H9 (cell line): ENCODE results near the gene DHRS13. TPM values are rescaled to one million over a fixed set of nuclear protein-coding genes. Genes with fewer than 3 reads are reported as not detected.

Experiments
- DNase-seq: peaks from one replicate; pipeline ENCODE4 v3.0.0-alpha.2; 2017
- H2AFZ ChIP-seq: one replicate; pipeline ENCODE4 v1.6.1; 2013; ENCODE audit warnings: mild to moderate bottlenecking, low read length, control low read depth, moderate library complexity
- H2AK5ac ChIP-seq: 2 replicates; pipeline ENCODE4 v1.6.1; 2013; ENCODE audit warnings: low read length, control low read depth, mixed read lengths; ENCODE audit not compliant: insufficient read length
- H2BK120ac ChIP-seq: one replicate; pipeline ENCODE4 v1.6.1; 2013; ENCODE audit warnings: low read depth, mild to moderate bottlenecking, low read length, control low read depth, inconsistent platforms; ENCODE audit not compliant: poor library complexity, severe bottlenecking
- H2BK12ac ChIP-seq: 2 replicates; pipeline ENCODE4 v1.6.1; 2013; ENCODE audit warnings: low read length, control low read depth, mixed read lengths, low read depth; ENCODE audit not compliant: insufficient read length
- H2BK15ac ChIP-seq: 2 replicates; pipeline ENCODE4 v1.6.1; 2013; ENCODE audit warnings: low read depth, low read length, control low read depth
- H2BK20ac ChIP-seq: one replicate; pipeline ENCODE4 v1.6.1; 2013; ENCODE audit warnings: low read depth, mild to moderate bottlenecking, low read length, control low read depth, inconsistent platforms; ENCODE audit not compliant: poor library complexity, severe bottlenecking
- H2BK5ac ChIP-seq: 2 replicates; pipeline ENCODE4 v1.6.1; 2013; ENCODE audit warnings: low read length, control low read depth, mixed read lengths; ENCODE audit not compliant: insufficient read length
- H3K14ac ChIP-seq: 2 replicates; pipeline ENCODE4 v1.6.1; 2013; ENCODE audit warnings: low read length, control low read depth; ENCODE audit not compliant: insufficient read depth
- H3K18ac ChIP-seq: 2 replicates; pipeline ENCODE4 v1.6.1; 2013; ENCODE audit warnings: low read depth, mild to moderate bottlenecking, mixed read lengths, low read length, control low read depth; ENCODE audit not compliant: insufficient read length
- H3K23ac ChIP-seq: 2 replicates; pipeline ENCODE4 v1.6.1; 2013; ENCODE audit warnings: low read length, control low read depth, mixed read lengths, low read depth; ENCODE audit not compliant: insufficient read length
- H3K23me2 ChIP-seq: 2 replicates; pipeline ENCODE4 v1.6.1; 2013; ENCODE audit warnings: low read depth, mild to moderate bottlenecking, mixed read lengths, low read length, control low read depth; ENCODE audit not compliant: insufficient read length, poor library complexity, severe bottlenecking
- H3K27ac ChIP-seq: 2 replicates; pipeline ENCODE4 v1.5.1; 2013; ENCODE audit warnings: low read length, control low read depth, mixed read lengths, low read depth; ENCODE audit not compliant: insufficient read length
- H3K27me3 ChIP-seq: 2 replicates; pipeline ENCODE4 v1.6.1; 2013; ENCODE audit warnings: low read length, control low read depth, inconsistent platforms; ENCODE audit not compliant: insufficient read depth
- H3K4ac ChIP-seq: 2 replicates; pipeline ENCODE4 v1.6.1; 2013; ENCODE audit warnings: low read depth, mild to moderate bottlenecking, control low read depth, inconsistent platforms, low read length, moderate library complexity
- H3K4me1 ChIP-seq: 2 replicates; pipeline ENCODE4 v1.6.1; 2013; ENCODE audit warnings: low read length, control low read depth, inconsistent platforms; ENCODE audit not compliant: insufficient read depth
- H3K4me2 ChIP-seq: 2 replicates; pipeline ENCODE4 v1.6.1; 2013; ENCODE audit warnings: low read length, control low read depth, mixed read lengths; ENCODE audit not compliant: insufficient read length, insufficient read depth
- H3K56ac ChIP-seq: 2 replicates; pipeline ENCODE4 v1.6.1; 2013; ENCODE audit warnings: low read depth, mild to moderate bottlenecking, mixed read lengths, low read length, control low read depth; ENCODE audit not compliant: insufficient read length
- H3K79me1 ChIP-seq: 2 replicates; pipeline ENCODE4 v1.6.1; 2013; ENCODE audit warnings: low read depth, mild to moderate bottlenecking, moderate library complexity, low read length, control low read depth, inconsistent platforms; ENCODE audit not compliant: insufficient read depth, poor library complexity, severe bottlenecking
- H3K79me2 ChIP-seq: 2 replicates; pipeline ENCODE4 v1.6.1; 2013; ENCODE audit warnings: low read length, control low read depth, inconsistent platforms; ENCODE audit not compliant: insufficient read depth
- H3K9ac ChIP-seq: 2 replicates; pipeline ENCODE4 v1.6.1; 2013; ENCODE audit warnings: low read length, control low read depth, mixed read lengths; ENCODE audit not compliant: insufficient read length; ENCODE audit errors: extremely low read depth
- H3K9me3 ChIP-seq: one replicate; pipeline ENCODE4 v1.6.1; 2013; ENCODE audit warnings: low read depth, low read length, inconsistent platforms; ENCODE audit not compliant: control insufficient read depth
- H3T11ph ChIP-seq: one replicate; pipeline ENCODE4 v1.6.1; 2013; ENCODE audit warnings: mild to moderate bottlenecking, low read length, control low read depth, inconsistent platforms
- H4K20me1 ChIP-seq: one replicate; pipeline ENCODE4 v1.6.1; 2013; ENCODE audit not compliant: control insufficient read depth, insufficient read length, insufficient read depth
- H4K5ac ChIP-seq: 2 replicates; pipeline ENCODE4 v1.6.1; 2013; ENCODE audit warnings: low read depth, mild to moderate bottlenecking, mixed read lengths, low read length, control low read depth; ENCODE audit not compliant: insufficient read length
- H4K8ac ChIP-seq: replicated peaks from 2 replicates; pipeline ENCODE4 v1.6.1; 2013; ENCODE audit warnings: low read length, control low read depth, mixed read lengths, low read depth; ENCODE audit not compliant: insufficient read length
- H4K91ac ChIP-seq: 2 replicates; pipeline ENCODE4 v1.6.1; 2013; ENCODE audit warnings: low read depth, mild to moderate bottlenecking, moderate library complexity, mixed read lengths, low read length, control low read depth; ENCODE audit not compliant: insufficient read length
- H3K27ac Mint-ChIP-seq, 3 experiments: 2 replicates in 2 of 3; 3 replicates in 1 of 3; pipeline ENCODE4 v1.8.0; 2020 to 2021; ENCODE audit warnings: mixed read lengths in 3 of 3, mild to moderate bottlenecking in 1 of 3, moderate library complexity in 1 of 3
- H3K27me3 Mint-ChIP-seq: 2 replicates; pipeline ENCODE4 v1.8.0; 2021; ENCODE audit warnings: low read depth, mild to moderate bottlenecking, moderate library complexity, mixed read lengths
- H3K36me3 Mint-ChIP-seq, 3 experiments: 2 replicates in 2 of 3; 3 replicates in 1 of 3; pipeline ENCODE4 v1.8.0; 2020 to 2021; ENCODE audit warnings: low read depth in 3 of 3, mixed read lengths in 3 of 3; ENCODE audit not compliant: insufficient read depth in 1 of 3
- H3K4me1 Mint-ChIP-seq, 2 experiments: 2 replicates each; pipeline ENCODE4 v1.8.0; 2020; ENCODE audit warnings: mixed read lengths in 2 of 2
- H3K4me3 Mint-ChIP-seq, 2 experiments: 2 replicates in 1 of 2; 3 replicates in 1 of 2; pipeline ENCODE4 v1.8.0; 2020 to 2021; ENCODE audit warnings: mild to moderate bottlenecking in 2 of 2, mixed read lengths in 2 of 2, moderate library complexity in 1 of 2
- H3K9me3 Mint-ChIP-seq, 2 experiments: 2 replicates in 1 of 2; 3 replicates in 1 of 2; pipeline ENCODE4 v1.8.0; 2020; ENCODE audit warnings: mild to moderate bottlenecking in 2 of 2, mixed read lengths in 2 of 2, moderate library complexity in 1 of 2
- CTCF ChIP-seq: fragments of 200-600 bp; sonication (generic); conservative IDR thresholded peaks from 3 replicates; pipeline ENCODE4 v1.8.0; 2021; ENCODE audit warnings: antibody characterized with exemption, mild to moderate bottlenecking
- WGBS: extraction: QIAGEN DNeasy Blood & Tissue Kit; methylation state at CpG from one replicate; pipeline ENCODE4 v1.1.7; 2013; ENCODE audit warnings: missing lambda C conversion rate, low lambda C conversion rate, mixed read lengths; ENCODE audit not compliant: insufficient read length; ENCODE audit errors: extremely low coverage; 5-methylcytosine and 5-hydroxymethylcytosine counted together
- total RNA-seq: library from RNA; stranded (reverse); gene quantifications from 2 replicates; pipeline ENCODE4 v1.2.1, GENCODE V29; 2021

Gene DHRS13
- total RNA-seq, 1 experiment from 2014 or later = 29.6 TPM

GRCh38 chr17:28881533-28882056 is 21.3 kb downstream of the DHRS13 start:
- no peaks in the 10 kb centered on the region for H3K4me1 ChIP-seq
- no peak overlapping the region for H2BK120ac ChIP-seq
- no peak overlapping the region for H3K4ac ChIP-seq
- H4K20me1 ChIP-seq = no peaks in the 10 kb centered on the region
- no peak overlapping the region for H3K27ac Mint-ChIP-seq
- no peaks in the 10 kb centered on the region for H3K27me3 Mint-ChIP-seq
- H3K18ac ChIP-seq = no peak overlapping the region
- H2BK20ac ChIP-seq = no peak overlapping the region
- H3T11ph ChIP-seq = no peak overlapping the region
- H4K91ac ChIP-seq = no peak overlapping the region
- peaks cover 6 to 8% of the 10 kb centered on the region in 2 experiments for H3K4me1 Mint-ChIP-seq
- no peak overlapping the region for H3K23ac ChIP-seq
- H2AK5ac ChIP-seq = no peak overlapping the region
- no peak overlapping the region for H2BK5ac ChIP-seq
- no peak overlapping the region for H4K8ac ChIP-seq
- H3K4me2 ChIP-seq = no peak overlapping the region
- H3K27ac ChIP-seq = no peak overlapping the region
- no peak overlapping the region for H4K5ac ChIP-seq
- H3K27me3 ChIP-seq = no peaks in the 10 kb centered on the region
- DNase-seq = no peak
- H3K56ac ChIP-seq = no peak overlapping the region
- H3K79me1 ChIP-seq = no peaks in the 10 kb centered on the region
- no peak for TF ChIP-seq CTCF
- no peak overlapping the region for H3K9ac ChIP-seq
- H3K14ac ChIP-seq = no peak overlapping the region
- H3K4me3 Mint-ChIP-seq = no peak overlapping the region
- H3K9me3 ChIP-seq = no peaks in the 10 kb centered on the region
- peaks cover 29 to 71% (median 67%) of the 10 kb centered on the region in 3 experiments; a peak in 6 of 7 replicates for H3K36me3 Mint-ChIP-seq
- no CpG with 5 or more reads among the region's 17 CpGs for WGBS
- no peak overlapping the region for H2BK12ac ChIP-seq
- H2BK15ac ChIP-seq = no peak overlapping the region
- no peaks in the 10 kb centered on the region for H3K79me2 ChIP-seq
- H3K9me3 Mint-ChIP-seq = peaks cover 4 to 6% of the 10 kb centered on the region in 2 experiments; a peak in 3 of 5 replicates
- no peak overlapping the region for H2AFZ ChIP-seq
- no peaks in the 10 kb centered on the region for H3K23me2 ChIP-seq
